WTC11 (cell line): Measurements from ENCODE around the gene CMTM2. TPM values are rescaled to one million over a fixed set of nuclear protein-coding genes. Genes with fewer than 3 reads are reported as not detected.

Experiments
- ATAC-seq: fragments of 200-7000 bp; cut with Tn5 transposase; 2 replicates; pipeline ENCODE4 v1.10.0; 2021; ENCODE audit warnings: mild to moderate bottlenecking, moderate library complexity
- CTCF ChIA-PET: fragments of 300-600 bp; sonication (Branson Sonifier 250); formaldehyde crosslinking; loops from one replicate; lab custom pipeline; 2021; ENCODE audit warnings: antibody characterized with exemption; lab: Charles Lee
- POLR2A ChIA-PET: fragments of 350-600 bp; sonication (Branson Sonifier 250); formaldehyde crosslinking; loops from one replicate; lab custom pipeline; 2021; ENCODE audit warnings: antibody characterized with exemption; lab: Charles Lee
- DNase-seq: peaks from one replicate; pipeline ENCODE4 v3.0.0; 2021; ENCODE audit warnings: low spot score
- H3K27ac Mint-ChIP-seq: 2 replicates; pipeline ENCODE4 v1.8.0; 2021; ENCODE audit warnings: mixed read lengths
- H3K27me3 Mint-ChIP-seq: 2 replicates; pipeline ENCODE4 v1.8.0; 2021; ENCODE audit warnings: low read depth, mild to moderate bottlenecking, moderate library complexity, mixed read lengths
- H3K36me3 Mint-ChIP-seq: 2 replicates; pipeline ENCODE4 v1.8.0; 2021; ENCODE audit warnings: mixed read lengths
- H3K4me1 Mint-ChIP-seq: 2 replicates; pipeline ENCODE4 v1.8.0; 2022; ENCODE audit warnings: mixed read lengths
- H3K4me3 Mint-ChIP-seq: 2 replicates; pipeline ENCODE4 v1.8.0; 2021; ENCODE audit warnings: mild to moderate bottlenecking, moderate library complexity, mixed read lengths
- H3K9me3 Mint-ChIP-seq: 2 replicates; pipeline ENCODE4 v1.8.0; 2021; ENCODE audit warnings: mixed read lengths
- HMGA2 ChIP-seq: fragments of 250-450 bp; sonication (Bioruptor Pico); IDR thresholded peaks from 2 replicates; pipeline ENCODE4 v1.4.0; 2021; ENCODE audit warnings: mild to moderate bottlenecking, moderate library complexity
- IRF2 ChIP-seq: sonication (generic); formaldehyde crosslinking; IDR thresholded peaks from 2 replicates; pipeline ENCODE4 v1.8.0; 2022; ENCODE audit warnings: low read depth, missing genetic modification reagents, borderline replicate concordance
- SMAD3 ChIP-seq: sonication (generic); formaldehyde crosslinking; IDR thresholded peaks from 2 replicates; pipeline ENCODE4 v1.8.0; 2022; ENCODE audit warnings: missing genetic modification reagents, mild to moderate bottlenecking, borderline replicate concordance
- TCF7 ChIP-seq: sonication (generic); formaldehyde crosslinking; IDR thresholded peaks from 2 replicates; pipeline ENCODE4 v1.8.0; 2022; ENCODE audit warnings: mild to moderate bottlenecking, low read depth, missing genetic modification reagents, moderate library complexity
- total RNA-seq: library from RNA; stranded (reverse); gene quantifications from 3 replicates; pipeline ENCODE4 v1.2.3, GENCODE V29; 2021
- TF ChIP-seq, protein P1 (sequence below): fragments of 250-450 bp; sonication (Bioruptor Pico); conservative IDR thresholded peaks from 2 replicates; pipeline ENCODE4 v1.9.0; 2021; ENCODE audit warnings: mild to moderate bottlenecking
- TF ChIP-seq, protein P2 (sequence below): sonication (generic); formaldehyde crosslinking; IDR thresholded peaks from 2 replicates; pipeline ENCODE4 v1.8.0; 2022; ENCODE audit warnings: mild to moderate bottlenecking, missing genetic modification reagents
- TF ChIP-seq, protein P3 (sequence below): sonication (generic); formaldehyde crosslinking; conservative IDR thresholded peaks from 2 replicates; pipeline ENCODE4 v1.8.1; 2022; ENCODE audit warnings: mild to moderate bottlenecking, missing genetic modification reagents
- TF ChIP-seq, protein P4 (sequence below): fragments of 250-450 bp; sonication (Bioruptor Pico); IDR thresholded peaks from 2 replicates; pipeline ENCODE4 v1.8.0; 2021; ENCODE audit warnings: mild to moderate bottlenecking
- TF ChIP-seq, protein P5 (sequence below): sonication (generic); formaldehyde crosslinking; IDR thresholded peaks from 2 replicates; pipeline ENCODE4 v1.8.1; 2023; ENCODE audit warnings: mild to moderate bottlenecking, missing genetic modification reagents, borderline replicate concordance
- TF ChIP-seq, protein P6 (sequence below): fragments of 200-600 bp; IDR thresholded peaks from 2 replicates; pipeline ENCODE4 v1.8.0; 2022; ENCODE audit warnings: antibody characterized with exemption
- TF ChIP-seq, protein P7 (sequence below): sonication (generic); formaldehyde crosslinking; IDR thresholded peaks from 2 replicates; pipeline ENCODE4 v1.8.1; 2022; ENCODE audit warnings: low read depth, missing genetic modification reagents, borderline replicate concordance
- TF ChIP-seq, protein P8 (sequence below): sonication (generic); formaldehyde crosslinking; IDR thresholded peaks from 2 replicates; pipeline ENCODE4 v1.8.1; 2023; ENCODE audit warnings: mild to moderate bottlenecking, missing genetic modification reagents

The CMTM2 gene
- total RNA-seq, 1 experiment from 2014 or later = not detected

DNA sequence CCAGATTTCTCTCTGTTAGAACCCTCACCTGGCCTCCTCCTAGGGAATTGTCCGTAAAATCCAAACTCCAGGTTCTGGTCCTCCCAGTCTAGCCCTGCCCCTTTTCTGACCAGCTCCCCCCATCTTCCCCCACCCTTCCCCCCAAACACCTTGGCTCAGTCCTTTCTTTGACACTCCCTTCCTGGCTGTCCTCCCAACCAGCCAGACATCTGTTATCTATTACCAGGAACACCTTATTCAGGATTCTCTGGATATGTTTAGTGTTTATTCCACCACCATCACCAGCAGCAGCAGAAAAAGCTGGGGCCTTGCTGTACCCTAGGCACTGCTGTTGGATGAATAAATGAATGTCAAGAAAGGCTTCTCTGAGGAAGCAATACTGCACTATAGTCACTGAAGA, 21.2 kb downstream of the CMTM2 start (continued):
- TF ChIP-seq, protein P1, sequence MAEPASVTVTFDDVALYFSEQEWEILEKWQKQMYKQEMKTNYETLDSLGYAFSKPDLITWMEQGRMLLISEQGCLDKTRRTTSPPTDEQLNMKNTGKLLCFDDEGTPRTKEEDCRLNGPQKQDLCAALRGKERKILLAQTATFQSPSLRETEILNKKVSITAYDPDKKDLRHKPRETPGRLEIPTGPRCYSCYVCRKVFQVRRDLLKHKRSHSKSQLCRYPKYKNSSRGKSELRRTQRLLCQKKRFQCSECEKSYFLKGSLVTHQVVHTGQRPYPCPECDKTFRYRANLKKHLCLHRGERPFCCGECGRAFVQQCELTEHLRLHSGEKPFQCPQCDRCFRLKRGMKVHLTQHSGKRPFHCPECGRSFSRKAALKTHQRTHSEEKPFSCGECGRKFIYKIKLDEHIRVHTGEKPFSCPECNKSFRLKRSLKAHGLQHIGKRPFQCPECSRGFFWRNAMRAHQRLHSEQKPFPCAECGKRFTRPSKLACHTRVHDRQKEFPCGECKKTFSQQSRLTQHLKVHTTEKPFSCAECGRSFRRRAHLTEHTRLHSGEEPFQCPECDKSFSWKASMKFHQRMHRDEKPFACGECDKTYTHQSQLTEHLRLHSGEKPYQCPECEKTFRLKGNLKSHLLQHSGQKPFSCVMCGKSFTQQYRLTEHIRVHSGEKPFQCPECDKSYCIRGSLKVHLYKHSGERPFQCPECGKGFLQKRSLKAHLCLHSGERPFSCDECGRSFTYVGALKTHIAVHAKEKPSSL (CRISPR knock-in tag) = no peak
- TF ChIP-seq, protein P2, sequence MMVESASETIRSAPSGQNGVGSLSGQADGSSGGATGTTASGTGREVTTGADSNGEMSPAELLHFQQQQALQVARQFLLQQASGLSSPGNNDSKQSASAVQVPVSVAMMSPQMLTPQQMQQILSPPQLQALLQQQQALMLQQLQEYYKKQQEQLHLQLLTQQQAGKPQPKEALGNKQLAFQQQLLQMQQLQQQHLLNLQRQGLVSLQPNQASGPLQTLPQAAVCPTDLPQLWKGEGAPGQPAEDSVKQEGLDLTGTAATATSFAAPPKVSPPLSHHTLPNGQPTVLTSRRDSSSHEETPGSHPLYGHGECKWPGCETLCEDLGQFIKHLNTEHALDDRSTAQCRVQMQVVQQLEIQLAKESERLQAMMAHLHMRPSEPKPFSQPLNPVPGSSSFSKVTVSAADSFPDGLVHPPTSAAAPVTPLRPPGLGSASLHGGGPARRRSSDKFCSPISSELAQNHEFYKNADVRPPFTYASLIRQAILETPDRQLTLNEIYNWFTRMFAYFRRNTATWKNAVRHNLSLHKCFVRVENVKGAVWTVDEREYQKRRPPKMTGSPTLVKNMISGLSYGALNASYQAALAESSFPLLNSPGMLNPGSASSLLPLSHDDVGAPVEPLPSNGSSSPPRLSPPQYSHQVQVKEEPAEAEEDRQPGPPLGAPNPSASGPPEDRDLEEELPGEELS (CRISPR knock-in tag) = no peak
- TF ChIP-seq TCF7 (CRISPR knock-in tag) (no peak), HMGA2 (CRISPR knock-in tag) (no peak)
- TF ChIP-seq, protein P3, sequence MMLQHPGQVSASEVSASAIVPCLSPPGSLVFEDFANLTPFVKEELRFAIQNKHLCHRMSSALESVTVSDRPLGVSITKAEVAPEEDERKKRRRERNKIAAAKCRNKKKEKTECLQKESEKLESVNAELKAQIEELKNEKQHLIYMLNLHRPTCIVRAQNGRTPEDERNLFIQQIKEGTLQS (CRISPR knock-in tag) = no peak
- TF ChIP-seq, protein P4, sequence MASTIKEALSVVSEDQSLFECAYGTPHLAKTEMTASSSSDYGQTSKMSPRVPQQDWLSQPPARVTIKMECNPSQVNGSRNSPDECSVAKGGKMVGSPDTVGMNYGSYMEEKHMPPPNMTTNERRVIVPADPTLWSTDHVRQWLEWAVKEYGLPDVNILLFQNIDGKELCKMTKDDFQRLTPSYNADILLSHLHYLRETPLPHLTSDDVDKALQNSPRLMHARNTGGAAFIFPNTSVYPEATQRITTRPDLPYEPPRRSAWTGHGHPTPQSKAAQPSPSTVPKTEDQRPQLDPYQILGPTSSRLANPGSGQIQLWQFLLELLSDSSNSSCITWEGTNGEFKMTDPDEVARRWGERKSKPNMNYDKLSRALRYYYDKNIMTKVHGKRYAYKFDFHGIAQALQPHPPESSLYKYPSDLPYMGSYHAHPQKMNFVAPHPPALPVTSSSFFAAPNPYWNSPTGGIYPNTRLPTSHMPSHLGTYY (CRISPR knock-in tag) = no peak

DNA sequence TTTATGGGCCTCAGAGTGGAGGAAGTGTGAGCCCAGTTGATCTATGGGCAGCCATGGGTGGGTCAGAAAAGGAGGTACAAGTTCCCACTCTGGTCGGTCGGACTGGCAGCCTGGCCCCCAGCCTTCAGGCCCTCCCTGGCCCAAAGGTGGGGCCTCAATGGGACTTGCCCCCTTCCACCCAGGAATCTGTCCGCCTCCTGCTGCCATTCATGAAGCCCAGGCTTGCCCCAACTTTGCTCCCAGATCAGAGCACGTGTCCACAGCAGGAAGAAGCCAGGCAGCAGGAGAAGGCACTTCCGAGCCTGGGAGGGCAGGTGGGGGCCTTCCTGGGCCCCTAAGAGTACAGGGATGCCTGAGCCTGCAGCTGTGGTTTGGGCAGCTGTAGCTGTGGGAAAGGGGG, 22.2 kb downstream of the CMTM2 start:
- H3K4me3 Mint-ChIP-seq = no peak overlapping the region
- no peaks in the 10 kb centered on the region for H3K36me3 Mint-ChIP-seq
- H3K9me3 Mint-ChIP-seq = no peaks in the 10 kb centered on the region
- H3K27ac Mint-ChIP-seq = no peak overlapping the region
- DNase-seq (no peak), ATAC-seq (no peak)
- peaks cover 16% of the 10 kb centered on the region for H3K4me1 Mint-ChIP-seq
- POLR2A ChIA-PET = no interaction called here
- TF ChIP-seq, protein P4 (CRISPR knock-in tag) = no peak
- TF ChIP-seq IRF2 (CRISPR knock-in tag) (no peak), SMAD3 (no peak)
- TF ChIP-seq, protein P5, sequence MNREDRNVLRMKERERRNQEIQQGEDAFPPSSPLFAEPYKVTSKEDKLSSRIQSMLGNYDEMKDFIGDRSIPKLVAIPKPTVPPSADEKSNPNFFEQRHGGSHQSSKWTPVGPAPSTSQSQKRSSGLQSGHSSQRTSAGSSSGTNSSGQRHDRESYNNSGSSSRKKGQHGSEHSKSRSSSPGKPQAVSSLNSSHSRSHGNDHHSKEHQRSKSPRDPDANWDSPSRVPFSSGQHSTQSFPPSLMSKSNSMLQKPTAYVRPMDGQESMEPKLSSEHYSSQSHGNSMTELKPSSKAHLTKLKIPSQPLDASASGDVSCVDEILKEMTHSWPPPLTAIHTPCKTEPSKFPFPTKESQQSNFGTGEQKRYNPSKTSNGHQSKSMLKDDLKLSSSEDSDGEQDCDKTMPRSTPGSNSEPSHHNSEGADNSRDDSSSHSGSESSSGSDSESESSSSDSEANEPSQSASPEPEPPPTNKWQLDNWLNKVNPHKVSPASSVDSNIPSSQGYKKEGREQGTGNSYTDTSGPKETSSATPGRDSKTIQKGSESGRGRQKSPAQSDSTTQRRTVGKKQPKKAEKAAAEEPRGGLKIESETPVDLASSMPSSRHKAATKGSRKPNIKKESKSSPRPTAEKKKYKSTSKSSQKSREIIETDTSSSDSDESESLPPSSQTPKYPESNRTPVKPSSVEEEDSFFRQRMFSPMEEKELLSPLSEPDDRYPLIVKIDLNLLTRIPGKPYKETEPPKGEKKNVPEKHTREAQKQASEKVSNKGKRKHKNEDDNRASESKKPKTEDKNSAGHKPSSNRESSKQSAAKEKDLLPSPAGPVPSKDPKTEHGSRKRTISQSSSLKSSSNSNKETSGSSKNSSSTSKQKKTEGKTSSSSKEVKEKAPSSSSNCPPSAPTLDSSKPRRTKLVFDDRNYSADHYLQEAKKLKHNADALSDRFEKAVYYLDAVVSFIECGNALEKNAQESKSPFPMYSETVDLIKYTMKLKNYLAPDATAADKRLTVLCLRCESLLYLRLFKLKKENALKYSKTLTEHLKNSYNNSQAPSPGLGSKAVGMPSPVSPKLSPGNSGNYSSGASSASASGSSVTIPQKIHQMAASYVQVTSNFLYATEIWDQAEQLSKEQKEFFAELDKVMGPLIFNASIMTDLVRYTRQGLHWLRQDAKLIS (CRISPR knock-in tag) = no peak
- TF ChIP-seq, protein P6, sequence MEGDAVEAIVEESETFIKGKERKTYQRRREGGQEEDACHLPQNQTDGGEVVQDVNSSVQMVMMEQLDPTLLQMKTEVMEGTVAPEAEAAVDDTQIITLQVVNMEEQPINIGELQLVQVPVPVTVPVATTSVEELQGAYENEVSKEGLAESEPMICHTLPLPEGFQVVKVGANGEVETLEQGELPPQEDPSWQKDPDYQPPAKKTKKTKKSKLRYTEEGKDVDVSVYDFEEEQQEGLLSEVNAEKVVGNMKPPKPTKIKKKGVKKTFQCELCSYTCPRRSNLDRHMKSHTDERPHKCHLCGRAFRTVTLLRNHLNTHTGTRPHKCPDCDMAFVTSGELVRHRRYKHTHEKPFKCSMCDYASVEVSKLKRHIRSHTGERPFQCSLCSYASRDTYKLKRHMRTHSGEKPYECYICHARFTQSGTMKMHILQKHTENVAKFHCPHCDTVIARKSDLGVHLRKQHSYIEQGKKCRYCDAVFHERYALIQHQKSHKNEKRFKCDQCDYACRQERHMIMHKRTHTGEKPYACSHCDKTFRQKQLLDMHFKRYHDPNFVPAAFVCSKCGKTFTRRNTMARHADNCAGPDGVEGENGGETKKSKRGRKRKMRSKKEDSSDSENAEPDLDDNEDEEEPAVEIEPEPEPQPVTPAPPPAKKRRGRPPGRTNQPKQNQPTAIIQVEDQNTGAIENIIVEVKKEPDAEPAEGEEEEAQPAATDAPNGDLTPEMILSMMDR = no peak
- TF ChIP-seq, protein P7, sequence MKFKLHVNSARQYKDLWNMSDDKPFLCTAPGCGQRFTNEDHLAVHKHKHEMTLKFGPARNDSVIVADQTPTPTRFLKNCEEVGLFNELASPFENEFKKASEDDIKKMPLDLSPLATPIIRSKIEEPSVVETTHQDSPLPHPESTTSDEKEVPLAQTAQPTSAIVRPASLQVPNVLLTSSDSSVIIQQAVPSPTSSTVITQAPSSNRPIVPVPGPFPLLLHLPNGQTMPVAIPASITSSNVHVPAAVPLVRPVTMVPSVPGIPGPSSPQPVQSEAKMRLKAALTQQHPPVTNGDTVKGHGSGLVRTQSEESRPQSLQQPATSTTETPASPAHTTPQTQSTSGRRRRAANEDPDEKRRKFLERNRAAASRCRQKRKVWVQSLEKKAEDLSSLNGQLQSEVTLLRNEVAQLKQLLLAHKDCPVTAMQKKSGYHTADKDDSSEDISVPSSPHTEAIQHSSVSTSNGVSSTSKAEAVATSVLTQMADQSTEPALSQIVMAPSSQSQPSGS (CRISPR knock-in tag) = no peak
- TF ChIP-seq, protein P8, sequence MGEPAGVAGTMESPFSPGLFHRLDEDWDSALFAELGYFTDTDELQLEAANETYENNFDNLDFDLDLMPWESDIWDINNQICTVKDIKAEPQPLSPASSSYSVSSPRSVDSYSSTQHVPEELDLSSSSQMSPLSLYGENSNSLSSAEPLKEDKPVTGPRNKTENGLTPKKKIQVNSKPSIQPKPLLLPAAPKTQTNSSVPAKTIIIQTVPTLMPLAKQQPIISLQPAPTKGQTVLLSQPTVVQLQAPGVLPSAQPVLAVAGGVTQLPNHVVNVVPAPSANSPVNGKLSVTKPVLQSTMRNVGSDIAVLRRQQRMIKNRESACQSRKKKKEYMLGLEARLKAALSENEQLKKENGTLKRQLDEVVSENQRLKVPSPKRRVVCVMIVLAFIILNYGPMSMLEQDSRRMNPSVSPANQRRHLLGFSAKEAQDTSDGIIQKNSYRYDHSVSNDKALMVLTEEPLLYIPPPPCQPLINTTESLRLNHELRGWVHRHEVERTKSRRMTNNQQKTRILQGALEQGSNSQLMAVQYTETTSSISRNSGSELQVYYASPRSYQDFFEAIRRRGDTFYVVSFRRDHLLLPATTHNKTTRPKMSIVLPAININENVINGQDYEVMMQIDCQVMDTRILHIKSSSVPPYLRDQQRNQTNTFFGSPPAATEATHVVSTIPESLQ (CRISPR knock-in tag) = no peak
- CTCF ChIA-PET = interaction anchor here (0.7 to 0.9 kb wide), 2 partner anchors 49 to 309 kb away, joined by 3 to 5 read pairs; no protein-coding TSS in a partner anchor
- peaks cover 6% of the 10 kb centered on the region; the same call in 1 of the 2 replicates for H3K27me3 Mint-ChIP-seq
